GM18517 (cell line): ENCODE results near the gene FYB1.

Experiments used
- ATAC-seq: cut with Tn5 transposase; IDR thresholded peaks from one replicate; pipeline ENCODE4 v1.9.1; 2021; ENCODE audit warnings: mild to moderate bottlenecking, moderate library complexity; ENCODE audit not compliant: unreplicated experiment

Gene FYB1

DNA sequence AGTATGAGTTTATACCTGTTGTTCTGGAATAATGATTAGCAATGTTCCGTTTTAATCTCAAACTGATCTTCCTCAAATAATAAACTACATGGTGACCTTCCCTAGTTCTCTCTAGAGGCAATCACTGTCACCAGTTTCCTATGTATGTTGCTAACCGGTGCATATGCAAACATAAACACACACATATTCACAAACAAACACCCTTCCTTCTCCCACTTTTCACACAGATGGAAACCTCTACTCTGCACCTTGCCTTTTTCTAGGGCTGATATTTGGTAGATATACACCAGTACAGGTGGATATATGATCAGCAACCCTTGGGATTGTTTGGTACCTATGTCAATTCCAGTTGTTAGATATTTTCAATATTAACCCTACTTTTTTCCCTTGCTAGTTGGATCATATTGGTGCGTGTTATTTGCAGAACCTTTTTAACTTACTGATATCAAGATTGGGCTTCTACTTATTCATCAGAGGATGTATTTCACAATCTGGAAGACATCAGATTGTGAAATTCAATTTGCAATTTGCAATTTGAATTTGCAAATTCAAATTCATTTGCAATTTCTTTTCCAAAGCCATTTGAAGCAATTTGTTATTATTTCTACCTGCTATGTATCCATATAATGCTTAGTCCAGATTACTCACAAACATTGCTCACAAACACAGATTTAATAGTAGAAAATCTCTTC lies 12.6 kb downstream of the FYB1 start:
- ATAC-seq: no peak

DNA sequence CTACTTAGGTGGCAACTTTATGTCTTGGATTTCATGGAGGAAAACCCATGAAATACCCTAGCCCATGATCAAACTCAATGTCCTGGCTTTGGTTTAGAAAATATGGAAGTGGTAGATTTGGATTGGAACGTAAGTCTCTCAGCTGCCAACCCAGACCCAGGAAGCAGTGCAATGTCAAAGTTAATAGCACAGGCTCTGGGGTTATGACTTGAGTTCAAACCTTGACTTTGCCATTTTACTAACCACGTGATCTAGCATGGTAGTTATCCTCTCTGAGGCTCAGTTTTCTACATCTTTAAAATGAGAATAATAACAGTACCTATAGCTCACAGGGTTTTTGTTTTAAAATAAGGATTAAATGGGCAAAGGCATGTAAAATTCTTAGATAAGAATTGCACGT lies 13.8 kb downstream of the FYB1 start:
- ATAC-seq: no peak

DNA sequence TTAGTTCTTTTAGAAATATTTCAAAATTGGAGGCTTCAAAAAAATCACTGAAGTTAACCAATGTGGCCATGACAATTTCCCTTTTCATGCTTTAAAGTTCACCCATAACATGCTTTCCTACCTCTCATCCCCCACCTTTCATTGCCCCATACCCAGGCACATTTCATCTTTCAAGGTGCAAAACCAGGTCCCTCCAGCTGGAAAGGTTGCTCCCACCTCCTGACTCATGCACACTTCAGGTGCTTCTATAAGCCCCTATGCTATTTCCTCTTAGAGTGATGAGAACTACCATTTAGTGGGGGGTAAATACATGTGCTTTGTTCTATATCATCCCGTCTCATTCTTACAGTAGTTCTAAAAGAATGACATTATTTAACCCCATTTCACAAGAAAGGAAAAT lies 15.4 kb downstream of the FYB1 start:
- no peak for ATAC-seq

DNA sequence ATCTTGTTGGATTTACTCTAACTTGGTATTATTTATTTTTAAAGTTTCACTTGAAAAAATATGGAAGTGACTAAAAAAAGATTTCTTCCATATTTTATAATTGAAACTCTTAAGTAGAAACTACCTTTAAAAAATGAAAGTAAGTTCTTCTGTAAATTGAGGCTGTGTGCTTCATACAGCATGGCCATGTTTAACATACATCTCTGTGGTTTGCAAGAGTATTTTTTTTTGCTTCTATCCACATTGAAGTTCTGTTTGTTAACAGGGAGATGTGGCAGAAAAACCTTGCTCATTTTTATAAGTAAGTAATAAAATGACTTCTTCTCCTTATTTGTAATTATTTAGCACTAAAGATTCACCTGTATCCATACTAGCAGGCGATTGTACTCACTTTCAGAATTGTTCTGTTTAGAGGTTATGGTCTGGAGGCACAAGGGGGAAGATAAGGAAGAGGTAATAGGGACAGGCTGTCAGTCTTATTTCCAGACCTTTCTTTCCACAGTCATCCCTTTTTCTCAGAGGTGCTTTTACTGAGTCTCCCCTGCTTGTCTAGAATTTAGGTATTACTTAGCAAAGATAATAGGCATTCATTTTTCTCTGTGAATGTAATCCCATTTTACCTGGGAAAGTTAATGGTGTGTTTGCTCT lies 16.0 kb downstream of the FYB1 start:
- no peak for ATAC-seq

DNA sequence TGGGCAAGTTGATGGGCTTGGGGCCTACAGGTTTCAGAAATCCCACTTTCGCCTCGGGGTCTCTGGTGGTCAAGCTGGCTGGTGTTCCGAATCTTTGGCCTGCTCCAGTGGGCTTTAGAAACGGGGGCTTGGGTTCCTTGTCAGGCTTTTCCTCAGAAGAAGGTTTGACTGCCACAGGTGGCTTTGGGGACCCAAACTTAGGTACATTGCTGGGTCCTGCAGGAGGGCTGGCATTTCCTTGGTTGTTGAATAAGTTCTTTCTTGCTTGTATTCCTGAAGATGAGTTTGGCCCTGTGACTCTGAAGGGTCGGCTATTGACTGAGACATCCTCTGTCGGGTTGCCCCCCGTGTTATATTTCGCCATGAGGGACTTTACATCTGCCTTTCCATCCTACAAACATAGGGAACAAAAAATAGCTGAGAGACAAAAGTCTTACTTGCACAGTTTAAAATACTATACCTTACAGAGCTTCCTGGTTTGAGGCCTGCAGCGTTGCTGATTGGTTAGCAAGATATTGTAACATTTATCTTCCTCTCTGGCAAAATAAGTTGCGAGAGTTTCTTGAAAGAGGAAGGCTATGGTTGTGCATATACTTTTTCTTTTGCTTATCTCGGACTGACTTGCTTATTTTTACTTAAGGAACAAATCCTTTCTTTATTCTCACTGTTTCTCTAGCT lies 16.6 kb downstream of the FYB1 start:
- no peak for ATAC-seq

DNA sequence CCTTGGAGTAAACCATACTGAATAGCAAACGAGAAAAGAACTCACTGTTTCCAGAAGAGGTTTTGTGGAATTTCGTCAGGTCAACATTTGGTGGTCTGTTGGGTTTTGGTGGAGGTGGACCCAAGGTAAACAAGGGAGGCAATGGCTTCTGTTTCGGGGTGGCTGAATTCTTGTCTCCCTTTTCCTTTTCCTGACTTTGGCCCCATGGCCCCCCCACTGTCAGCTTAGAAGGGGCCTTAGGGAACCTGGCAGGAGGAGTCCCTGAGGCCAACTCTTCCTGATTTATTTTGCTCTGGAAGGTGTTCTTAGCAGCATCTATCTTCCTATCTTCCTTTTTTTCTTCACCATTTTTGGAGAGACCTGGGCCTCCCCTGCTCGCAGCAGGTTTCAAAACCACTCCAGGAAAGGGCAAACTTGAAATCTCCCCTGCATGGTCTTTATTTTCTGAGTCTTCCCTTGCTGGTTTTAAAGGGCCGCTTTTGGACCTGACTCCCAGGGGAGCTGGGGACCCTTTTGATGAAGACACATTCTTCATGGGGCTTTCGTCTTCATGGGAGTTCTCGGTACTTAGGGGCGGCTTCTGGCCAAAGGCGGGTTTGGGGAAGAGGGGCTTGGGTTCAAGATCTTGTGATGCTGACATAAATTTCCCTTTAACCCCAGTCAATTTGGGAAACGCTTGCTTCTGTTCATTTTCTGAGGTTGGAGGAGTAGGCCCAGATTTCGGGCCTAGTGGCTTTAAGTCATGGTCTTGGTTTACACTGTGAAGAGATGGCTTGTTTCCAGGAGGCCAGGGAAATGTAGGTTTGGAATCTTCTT lies 17.4 kb downstream of the FYB1 start:
- no peak for ATAC-seq

DNA sequence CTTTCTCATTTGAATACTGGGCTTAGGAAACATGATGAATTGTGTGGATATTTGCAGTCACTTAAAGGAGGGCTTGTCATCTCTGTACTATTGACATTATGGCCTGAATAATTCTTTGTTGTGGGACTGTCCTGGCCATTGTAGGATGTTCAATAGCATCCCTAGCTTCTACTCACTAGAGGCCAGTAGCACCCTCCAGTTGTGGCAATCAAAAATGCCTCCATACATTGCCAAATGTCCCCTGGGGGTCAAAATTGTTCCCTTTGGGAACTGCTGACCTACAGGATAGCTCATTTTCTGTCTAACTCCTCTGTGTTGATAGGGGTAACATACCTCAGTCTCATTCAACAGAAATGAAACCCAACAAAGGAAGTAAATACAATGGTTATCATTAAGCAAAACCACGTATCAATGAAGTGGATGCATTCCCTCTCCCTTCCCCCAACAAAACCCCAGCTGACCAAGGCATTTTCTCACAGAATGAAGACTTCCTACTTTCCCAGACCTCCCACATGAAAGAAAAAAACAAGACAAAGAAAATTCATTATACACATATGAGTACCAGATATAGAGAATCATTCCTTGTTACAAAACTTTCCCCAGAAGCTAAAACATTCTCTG lies 18.1 kb downstream of the FYB1 start:
- no peak for ATAC-seq

DNA sequence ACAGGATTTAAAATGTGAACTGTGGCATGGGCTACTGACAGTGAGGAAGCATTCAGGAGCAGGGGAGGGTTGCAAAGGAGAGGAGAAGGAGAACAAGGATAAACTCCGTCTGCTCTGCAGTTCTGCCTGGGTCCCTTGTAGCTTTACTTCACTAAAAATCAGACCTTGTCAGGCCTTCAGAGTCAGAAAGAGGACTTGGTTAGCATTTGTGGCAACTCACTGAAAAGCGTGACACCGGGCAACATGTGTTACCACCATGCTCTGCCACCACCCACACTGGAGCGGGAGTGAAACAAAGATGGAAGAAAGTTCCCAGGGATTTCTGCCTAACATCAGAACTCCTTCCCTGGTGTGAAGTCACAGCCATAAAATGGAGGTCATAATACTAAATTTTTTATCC lies 19.3 kb downstream of the FYB1 start:
- no peak for ATAC-seq

DNA sequence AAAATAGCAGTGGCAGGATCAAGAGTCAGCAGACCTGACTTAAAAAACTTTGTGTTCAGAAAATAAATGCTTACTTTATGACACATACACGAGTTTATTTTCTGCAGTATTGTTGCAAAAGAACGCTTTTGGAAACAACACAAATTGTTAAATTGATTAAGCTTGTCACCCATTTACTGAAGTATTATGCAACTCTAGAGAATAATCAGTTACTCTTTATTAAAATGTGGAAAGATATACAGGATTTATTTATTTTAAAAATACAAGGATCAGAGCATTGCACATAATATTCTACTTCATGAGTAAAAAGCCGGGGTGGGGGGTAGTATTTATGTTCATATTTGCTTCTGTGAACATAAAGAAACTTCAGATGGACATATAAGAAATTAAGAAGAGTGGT lies 20.0 kb downstream of the FYB1 start:
- no peak for ATAC-seq

DNA sequence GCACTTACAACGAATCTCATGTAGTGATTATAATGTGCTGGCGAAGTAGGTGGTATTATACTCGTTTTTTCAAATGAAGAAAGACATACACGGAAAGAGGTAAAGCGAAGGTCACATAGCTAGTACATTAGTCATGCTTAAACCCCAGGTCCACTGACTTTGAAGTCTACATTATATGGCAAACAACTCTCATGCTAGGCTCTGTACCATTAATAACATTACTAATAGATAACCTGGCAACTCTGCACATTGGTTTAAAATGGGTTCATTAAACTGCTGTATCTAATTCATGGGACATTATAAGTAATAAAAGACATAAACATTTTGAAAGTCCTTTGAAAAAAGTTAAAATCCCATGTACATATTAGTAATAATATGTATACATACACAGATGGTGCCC lies 21.2 kb downstream of the FYB1 start:
- ATAC-seq: no peak

DNA sequence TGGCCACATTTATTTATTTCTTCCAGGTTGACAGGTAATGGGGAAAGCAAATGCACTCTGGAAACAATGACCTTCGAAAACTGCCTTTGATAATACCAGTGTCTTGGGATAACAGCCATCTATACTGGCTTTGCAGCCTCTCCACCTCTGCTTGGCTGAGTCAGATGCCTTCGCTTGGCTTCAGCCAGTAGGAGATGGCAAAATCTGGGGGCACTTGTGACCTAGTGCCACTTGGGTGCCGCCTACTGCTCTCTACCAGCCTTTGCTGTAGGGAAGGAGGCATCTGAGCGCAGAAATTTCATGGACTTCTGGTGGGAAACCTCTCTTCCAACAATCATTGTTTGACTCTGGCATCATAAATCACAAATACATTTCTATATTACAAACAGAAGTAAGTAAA lies 21.8 kb downstream of the FYB1 start:
- no peak for ATAC-seq

DNA sequence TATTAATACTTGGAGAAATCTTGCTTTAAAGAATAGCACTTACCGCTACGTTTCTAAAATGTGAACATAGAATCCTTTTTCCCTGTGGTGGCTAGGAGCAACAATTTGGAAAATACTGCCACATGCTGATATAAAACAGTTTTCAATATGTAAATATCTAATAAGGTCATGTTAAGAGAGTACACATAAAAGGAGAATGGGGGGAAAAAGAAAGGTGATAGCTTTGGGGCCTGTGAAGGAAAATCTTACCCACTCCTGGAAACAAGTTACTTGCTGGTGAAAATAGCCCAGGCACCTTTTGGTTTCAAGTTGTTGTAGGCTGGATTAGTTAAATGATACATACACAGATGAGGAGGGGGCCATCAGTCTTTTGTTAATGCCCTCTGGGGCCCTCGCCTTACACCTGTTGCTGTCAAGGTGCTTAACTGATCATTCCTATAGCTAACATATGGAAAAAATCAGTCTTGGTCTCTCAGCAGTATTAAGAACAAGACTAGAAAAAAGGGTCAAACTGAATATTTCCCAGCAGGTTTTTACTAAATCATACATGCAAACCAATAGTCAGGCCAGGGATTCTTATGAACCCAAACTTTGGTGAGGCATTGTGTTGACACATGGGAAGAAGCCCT lies 24.1 kb downstream of the FYB1 start:
- ATAC-seq: no peak

DNA sequence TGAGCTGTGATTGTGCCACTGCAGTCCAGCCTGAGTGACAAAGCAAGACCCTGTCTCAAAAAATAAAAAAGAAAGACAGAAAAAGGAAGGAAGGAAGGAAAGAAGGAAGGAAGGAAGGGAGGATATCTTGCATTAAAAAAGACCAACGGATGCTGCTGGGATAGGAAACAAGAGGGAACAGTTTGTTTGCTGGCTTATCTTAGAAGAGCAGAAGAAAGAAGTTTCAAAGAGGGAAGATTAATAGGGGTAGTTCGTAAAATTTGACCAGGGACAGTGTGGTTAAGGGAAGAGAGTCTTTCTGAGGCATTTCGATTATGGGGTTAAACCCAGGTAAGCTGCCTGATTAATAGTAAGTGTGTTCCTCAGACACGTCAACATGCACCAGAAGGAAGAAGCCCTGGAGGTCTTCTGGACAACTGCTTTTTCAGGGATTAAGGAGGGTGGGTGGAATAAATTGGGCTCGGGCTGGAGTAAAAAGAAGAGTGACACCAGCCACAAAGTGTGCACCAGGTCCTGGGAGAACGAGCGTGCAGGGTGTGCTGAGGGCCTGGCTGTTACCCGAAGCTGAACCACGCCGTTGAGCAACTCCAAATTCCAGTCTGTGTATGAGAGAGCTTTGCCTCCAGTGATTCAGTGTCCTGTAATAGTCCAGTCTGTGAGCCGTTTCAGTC lies 24.8 kb downstream of the FYB1 start:
- no peak for ATAC-seq

DNA sequence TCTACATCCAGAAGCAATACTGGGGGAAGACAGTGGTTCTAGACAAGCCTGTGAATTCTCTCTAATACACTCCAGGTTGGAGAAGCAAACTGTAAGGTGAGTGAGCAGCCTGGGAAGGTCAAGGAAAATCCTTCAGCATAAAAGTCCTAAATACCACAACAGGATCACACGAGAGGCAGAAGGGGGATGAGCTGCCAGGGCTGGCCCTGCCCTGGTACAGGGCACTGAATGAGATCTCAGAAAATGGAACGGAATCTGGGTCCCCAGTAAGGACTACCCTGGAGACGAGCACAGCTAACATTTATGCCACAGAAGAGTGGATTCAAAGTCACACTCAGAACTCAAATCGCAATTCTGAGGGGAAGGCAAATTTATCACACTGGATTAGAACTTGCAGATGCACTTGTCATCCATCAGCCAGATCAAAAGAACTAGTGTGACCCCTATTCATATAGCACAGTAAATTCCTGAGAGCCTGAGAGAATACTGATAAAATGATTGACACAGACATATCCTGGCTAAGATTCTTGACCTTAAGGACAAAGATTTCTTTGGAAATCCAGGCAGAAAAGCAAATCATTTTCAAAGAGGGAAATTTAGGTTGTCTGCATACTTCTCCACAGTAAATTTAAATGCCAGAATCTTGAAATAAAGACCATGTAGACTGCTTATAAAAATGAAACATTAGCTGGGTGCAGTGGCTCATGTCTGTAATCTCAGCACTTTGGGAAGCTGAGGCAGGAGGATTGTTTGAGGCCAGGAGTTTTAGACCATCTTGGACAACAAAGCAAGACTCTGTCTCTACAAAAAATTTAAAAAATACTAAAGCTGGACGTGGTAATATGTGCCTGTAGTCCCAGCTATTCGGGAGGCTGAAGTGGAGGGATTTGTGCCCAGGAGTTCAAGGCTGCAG lies 25.6 kb downstream of the FYB1 start:
- ATAC-seq: no peak

DNA sequence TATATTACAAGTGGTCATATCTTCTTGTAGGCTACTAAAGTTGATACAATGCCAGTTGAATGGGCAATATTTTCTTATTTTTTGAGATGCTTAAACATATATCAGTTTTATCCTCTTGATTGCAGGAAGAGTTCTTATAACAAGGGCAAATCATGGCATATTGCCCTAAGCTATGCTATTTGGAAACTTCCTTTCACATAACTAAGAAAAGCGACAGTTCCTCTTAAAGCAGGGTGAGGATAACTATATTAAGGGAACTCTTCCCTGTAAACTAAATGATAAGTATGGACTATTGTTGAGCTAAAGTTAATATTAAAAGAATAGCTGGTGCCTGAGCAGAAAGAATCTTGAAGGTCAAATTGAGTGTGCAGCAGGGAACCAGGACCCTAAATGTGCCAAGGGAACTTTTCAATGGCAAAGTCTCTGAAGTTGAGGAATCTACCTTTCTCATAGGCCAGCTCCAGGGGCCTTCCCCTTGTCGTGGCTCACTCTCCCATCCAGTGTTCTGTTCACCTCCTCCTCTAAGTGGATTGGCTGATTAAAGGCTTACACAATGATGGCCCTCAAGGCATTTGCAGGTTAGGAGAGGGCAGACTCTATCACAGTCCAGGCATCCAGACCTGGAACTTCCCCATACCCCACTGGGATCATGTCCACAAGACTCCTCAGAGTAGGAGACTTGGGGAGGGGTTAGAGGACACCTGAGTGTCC lies 26.8 kb downstream of the FYB1 start:
- no peak for ATAC-seq

DNA sequence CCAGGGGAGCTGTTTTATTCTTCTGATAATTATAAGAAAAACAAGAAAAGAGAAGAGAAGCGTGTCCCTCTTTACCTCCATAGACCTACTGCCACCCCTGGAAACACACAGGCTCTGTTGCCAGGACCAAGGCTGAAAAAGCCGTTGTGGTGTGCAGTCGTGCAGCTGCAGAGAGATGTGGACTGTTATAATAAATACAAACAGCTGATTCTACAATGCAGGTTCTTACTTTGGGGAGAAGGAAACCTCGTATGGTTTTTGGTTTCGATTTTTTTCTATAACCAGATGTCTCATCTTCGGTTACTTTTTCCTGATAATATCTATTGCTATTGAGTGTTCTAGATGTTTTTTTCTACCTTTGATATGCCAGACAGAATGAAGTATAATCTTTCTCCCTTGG lies 28.1 kb downstream of the FYB1 start:
- ATAC-seq: no peak

DNA sequence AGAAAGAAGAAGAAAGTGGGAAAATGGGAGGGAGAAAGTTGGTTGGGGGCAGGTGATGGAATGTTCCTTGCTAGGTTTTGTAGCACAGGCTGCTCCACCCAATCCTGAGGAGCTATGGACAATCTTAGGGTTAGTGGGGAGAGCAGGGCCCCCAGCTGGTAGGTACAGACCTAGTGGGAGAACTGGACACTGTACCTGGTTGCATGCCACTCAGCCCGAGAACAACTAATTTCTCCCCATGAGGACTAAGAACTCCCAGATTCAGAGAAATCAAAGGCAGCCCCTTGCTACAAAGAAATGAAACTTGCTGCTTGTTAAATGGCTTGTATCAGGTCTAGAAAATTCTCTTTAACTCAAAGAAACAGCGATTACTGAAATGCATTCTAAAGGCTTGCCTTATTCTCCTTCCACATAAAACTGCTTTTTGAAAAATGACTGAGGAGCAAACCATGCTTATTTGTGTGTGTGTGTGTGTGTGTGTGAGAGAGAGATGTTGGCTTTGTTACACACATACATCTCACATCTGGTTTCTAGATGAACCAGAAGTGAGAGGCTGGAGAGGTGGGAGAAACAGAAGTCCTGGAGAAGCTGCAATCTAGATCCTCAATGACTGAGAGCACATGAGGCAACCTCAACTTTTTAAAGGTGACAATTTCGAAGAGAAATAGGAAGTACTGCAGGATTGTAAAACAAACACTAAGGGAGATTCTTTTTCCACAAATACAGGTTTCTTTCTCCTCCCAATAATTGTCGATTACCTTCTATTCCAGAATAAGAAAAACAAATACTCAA lies 28.9 kb downstream of the FYB1 start:
- no peak for ATAC-seq
